Measurements from ENCODE around the gene CST4. TPM values are rescaled to one million over a fixed set of nuclear protein-coding genes. Genes with fewer than 3 reads are reported as not detected.

The CST4 gene
- total and polyA plus RNA-seq, 10 donors = not detected

DNA sequence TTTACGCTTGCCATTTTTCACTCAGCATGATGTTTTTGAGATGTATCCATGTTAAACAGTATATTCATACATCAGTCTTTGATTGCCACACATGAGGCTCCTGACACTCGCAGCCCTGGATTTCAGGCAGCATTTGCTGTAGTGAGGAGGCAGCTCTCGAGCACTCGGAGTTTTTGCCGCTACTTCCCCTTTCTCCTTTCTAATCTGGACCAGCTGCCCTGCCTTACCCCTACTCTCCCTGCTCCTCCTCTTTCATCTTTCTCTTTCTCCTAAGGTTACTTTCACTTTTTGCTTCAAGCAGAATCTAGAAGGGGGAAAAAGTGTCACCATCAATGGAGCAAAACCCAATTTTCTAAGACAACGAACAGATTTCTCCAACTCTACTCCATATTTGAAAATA is 45.2 kb downstream of the CST4 start:
- Histone ChIP-seq H3K4me3 (no peak overlapping the region), H3K9me3 (no peaks in the 10 kb centered on the region), H3K36me3 (no peaks in the 10 kb centered on the region), H3K27me3 (replicated peaks in 1 of 7) (peaks cover 0 to 5% (median 0%) of the 10 kb centered on the region in 7 donors), H3K4me1 (peaks cover 0 to 54% (median 9%) of the 10 kb centered on the region in 6 donors), H3K27ac (no peak overlapping the region)
- 39 to 50% (median 44%) methylated on average over 6 of the region's 6 CpGs for WGBS, 5 donors
- intact Hi-C loops (cut with DNase I; ENCODE audit: low total_unique reads) = no loop called here
- DNase-seq = no peak
- TF ChIP-seq POLR2AphosphoS5 (IDR thresholded peaks at IDR 0.05) (no peak), POLR2A (IDR thresholded peaks at IDR 0.05) (no peak)
- TF ChIP-seq, protein P1, sequence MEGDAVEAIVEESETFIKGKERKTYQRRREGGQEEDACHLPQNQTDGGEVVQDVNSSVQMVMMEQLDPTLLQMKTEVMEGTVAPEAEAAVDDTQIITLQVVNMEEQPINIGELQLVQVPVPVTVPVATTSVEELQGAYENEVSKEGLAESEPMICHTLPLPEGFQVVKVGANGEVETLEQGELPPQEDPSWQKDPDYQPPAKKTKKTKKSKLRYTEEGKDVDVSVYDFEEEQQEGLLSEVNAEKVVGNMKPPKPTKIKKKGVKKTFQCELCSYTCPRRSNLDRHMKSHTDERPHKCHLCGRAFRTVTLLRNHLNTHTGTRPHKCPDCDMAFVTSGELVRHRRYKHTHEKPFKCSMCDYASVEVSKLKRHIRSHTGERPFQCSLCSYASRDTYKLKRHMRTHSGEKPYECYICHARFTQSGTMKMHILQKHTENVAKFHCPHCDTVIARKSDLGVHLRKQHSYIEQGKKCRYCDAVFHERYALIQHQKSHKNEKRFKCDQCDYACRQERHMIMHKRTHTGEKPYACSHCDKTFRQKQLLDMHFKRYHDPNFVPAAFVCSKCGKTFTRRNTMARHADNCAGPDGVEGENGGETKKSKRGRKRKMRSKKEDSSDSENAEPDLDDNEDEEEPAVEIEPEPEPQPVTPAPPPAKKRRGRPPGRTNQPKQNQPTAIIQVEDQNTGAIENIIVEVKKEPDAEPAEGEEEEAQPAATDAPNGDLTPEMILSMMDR (IDR thresholded peaks at IDR 0.05 in 8 of 11, conservative IDR thresholded peaks at IDR 0.05 in 3 of 11) = no peak

DNA sequence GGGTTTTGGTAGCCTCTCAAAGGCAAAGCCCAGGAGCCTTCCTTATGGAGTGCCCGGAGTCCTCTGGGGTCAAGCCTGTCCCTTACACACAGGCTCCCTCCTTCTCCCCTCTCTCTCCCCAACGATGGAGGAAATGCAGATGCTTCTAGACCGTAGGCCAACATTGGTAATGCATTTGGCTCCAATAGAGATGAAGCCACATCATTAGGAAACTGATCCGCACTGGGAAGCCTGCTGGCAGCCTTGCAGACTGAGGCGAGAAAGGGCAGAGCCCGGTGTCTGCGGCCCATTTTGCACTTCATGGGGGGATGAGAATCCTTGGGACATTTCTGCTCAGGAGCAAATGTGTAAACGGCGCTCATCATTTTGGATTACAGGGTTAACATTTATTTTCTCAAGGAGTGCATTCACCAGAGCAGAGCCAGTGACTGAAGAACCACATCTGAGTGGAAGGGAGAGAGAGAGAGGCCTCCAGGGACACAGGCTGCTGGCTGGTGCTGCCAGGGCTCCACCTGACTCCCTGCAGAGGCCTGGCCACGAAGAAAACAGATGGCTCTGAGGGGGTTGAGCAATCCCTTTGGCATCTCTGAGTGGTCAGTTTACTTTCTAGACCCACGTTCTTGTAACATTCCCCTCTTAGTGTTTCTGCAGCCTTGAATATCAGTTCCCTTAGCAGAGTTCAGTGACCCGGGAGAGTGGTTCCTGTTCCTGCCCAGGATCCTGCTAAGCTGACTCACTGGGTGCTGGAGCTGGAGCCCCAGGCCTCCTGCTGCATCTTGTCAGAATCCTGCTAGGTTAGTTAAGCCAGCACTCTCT is 46.7 kb downstream of the CST4 start:
- no peak for DNase-seq

DNA sequence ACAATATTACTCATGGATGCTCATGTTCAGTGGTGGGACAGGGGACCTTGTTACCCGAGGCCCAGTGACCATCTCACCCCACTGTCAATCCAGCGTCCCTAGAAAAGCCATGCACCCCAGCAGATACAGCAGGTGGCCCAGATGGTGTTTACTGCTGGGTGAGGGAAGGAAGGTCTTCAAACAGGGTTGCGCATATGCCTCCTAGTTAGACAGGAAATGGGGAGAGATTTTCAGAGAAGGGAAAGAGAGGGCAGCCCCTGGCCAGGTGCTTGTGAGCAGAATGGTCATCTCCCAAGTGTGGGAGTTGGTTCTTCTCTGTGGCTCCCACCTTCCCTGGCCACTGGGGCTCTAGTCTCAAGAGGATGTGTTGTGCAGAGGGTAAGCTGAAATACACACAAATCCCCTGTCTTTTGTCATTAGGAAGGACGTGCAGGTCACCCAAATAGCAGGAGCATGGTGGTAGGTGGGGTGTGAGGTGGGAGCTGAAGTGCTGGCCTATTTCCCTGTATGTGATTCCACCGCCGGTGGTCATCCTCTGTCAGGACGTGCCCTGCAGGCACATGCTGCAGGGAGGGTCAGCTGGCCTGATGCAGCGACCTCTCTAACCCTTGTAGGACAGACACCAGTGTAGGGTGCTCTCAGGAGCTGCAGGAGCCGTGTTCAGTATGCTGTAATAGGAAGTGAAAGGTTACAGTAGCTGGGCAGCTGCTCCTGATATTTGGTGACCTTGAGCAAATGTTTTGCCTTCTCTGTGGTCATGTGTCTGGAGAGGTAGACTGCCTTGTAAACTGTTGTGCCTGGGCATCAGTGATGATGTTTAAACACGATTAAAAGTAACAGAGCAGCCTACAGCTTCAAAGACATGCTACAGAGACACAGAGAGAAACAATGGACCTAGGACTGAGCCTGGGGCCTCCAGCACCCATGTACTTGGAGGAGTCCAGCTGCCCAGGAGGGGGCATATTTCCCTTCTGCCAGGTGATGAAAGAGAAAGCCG is 47.9 kb downstream of the CST4 start:
- Histone ChIP-seq H3K27me3 (replicated peaks in 1 of 7) (peaks cover 0 to 25% (median 7%) of the 10 kb centered on the region in 7 donors), H3K27ac (no peak overlapping the region), H3K36me3 (no peaks in the 10 kb centered on the region), H3K9me3 (no peaks in the 10 kb centered on the region), H3K4me3 (no peak overlapping the region), H3K4me1 (peaks cover 4 to 81% (median 24%) of the 10 kb centered on the region in 6 donors)
- intact Hi-C loops (cut with DNase I; ENCODE audit: low total_unique reads) = no loop called here
- WGBS, 5 donors = 52 to 65% (median 60%) methylated on average over 8 to 11 of the region's 11 CpGs
- DNase-seq = no peak
- TF ChIP-seq POLR2A (IDR thresholded peaks at IDR 0.05) (no peak), POLR2AphosphoS5 (IDR thresholded peaks at IDR 0.05) (no peak)
- TF ChIP-seq, protein P1 (IDR thresholded peaks at IDR 0.05 in 8 of 11, conservative IDR thresholded peaks at IDR 0.05 in 3 of 11) = no peak

More for the DNA sequence above, 46.7 kb downstream of the CST4 start:
- Histone ChIP-seq H3K27me3 (replicated peaks in 1 of 7) (peaks cover 0 to 14% (median 6%) of the 10 kb centered on the region in 7 donors), H3K4me3 (no peak overlapping the region), H3K36me3 (no peaks in the 10 kb centered on the region), H3K27ac (peak overlapping the region in 1 of 8 donors; percentile 30), H3K9me3 (no peaks in the 10 kb centered on the region), H3K4me1 (peaks cover 0 to 69% (median 13%) of the 10 kb centered on the region in 6 donors)
- intact Hi-C loops (cut with DNase I; ENCODE audit: low total_unique reads) = no loop called here
- TF ChIP-seq, protein P1 (IDR thresholded peaks at IDR 0.05 in 8 of 11, conservative IDR thresholded peaks at IDR 0.05 in 3 of 11) = no peak
- TF ChIP-seq POLR2AphosphoS5 (IDR thresholded peaks at IDR 0.05) (no peak), POLR2A (IDR thresholded peaks at IDR 0.05) (no peak)
- 67 to 70% (median 68%) methylated on average over 12 of the region's 12 CpGs for WGBS, 5 donors
